AG09319 (cell line): ENCODE measurements around the gene CCDC88B.

Source experiments
- DNase-seq: peaks from one replicate; pipeline ENCODE4 v3.0.0-alpha.2; 2010; ENCODE audit warnings: low read depth; ENCODE audit errors: extremely low read depth
- TF ChIP-seq, protein P1 (sequence below): IDR thresholded peaks from 2 replicates; pipeline ENCODE4 v1.5.1; 2011; ENCODE audit warnings: low read depth, mild to moderate bottlenecking, inconsistent platforms, low read length, moderate library complexity

Gene CCDC88B

DNA sequence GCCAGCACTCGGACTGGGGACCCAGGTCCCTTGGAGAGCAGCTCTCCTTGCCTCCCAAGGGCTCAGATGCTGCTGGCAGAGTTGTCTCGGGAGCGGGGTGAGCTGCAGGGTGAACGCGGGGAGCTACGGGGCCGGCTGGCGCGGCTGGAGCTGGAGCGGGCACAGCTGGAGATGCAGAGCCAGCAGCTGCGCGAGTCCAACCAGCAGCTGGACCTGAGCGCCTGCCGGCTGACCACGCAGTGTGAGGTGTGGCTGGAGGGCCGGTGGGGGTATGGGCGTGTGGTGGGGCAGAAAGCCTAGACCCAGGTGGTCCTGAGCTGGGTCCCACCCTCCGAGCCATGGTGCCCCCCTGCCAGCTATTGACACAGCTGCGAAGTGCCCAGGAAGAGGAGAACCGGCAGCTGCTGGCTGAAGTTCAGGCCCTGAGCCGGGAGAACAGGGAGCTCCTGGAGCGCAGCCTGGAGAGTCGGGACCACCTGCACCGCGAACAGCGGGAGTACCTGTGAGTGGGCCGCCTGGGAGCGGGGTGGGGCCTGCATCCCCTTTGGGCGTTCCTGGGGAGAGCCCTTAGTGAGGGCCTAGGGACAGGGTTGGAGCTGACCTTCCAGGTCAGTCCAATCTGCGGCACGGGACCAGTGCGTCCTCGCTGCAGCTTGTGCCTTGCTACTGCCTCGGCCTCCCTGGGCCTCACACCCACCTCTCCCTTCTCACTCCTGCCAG lies 13.2 kb downstream of the CCDC88B start:
- no peak for DNase-seq
- TF ChIP-seq, protein P1, sequence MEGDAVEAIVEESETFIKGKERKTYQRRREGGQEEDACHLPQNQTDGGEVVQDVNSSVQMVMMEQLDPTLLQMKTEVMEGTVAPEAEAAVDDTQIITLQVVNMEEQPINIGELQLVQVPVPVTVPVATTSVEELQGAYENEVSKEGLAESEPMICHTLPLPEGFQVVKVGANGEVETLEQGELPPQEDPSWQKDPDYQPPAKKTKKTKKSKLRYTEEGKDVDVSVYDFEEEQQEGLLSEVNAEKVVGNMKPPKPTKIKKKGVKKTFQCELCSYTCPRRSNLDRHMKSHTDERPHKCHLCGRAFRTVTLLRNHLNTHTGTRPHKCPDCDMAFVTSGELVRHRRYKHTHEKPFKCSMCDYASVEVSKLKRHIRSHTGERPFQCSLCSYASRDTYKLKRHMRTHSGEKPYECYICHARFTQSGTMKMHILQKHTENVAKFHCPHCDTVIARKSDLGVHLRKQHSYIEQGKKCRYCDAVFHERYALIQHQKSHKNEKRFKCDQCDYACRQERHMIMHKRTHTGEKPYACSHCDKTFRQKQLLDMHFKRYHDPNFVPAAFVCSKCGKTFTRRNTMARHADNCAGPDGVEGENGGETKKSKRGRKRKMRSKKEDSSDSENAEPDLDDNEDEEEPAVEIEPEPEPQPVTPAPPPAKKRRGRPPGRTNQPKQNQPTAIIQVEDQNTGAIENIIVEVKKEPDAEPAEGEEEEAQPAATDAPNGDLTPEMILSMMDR: no peak

DNA sequence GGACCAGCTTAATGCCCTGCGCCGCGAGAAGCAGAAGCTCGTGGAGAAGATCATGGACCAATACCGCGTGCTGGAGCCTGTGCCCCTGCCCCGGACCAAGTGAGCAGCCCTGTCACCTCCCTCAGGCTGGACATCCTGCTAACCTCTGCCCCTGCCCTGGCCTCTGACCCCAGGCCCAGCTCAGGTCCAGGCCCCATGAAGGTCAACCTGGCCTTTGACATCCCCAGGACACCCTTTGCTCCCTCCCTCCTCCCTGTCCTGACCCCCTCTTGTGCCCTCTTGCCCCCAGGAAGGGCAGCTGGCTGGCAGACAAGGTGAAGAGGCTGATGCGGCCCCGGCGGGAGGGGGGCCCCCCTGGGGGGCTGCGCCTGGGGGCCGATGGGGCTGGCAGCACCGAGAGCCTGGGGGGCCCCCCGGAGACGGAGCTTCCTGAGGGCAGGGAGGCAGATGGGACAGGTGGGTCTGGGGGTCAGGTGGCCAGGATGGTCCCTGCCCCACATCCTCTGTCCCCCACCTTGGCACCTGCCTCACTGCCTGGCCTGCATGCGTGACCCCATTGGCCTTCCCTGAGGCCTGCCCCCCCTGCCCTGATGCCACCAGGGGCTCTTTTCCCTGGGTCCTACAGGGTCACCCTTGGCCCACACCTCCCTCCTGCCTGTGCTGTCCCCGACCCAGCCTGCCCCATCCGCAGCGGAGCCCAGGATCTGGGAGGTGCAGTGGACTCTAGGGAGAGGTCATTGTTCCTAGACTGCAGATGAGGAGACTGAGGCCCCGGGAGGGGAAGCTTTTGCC lies 13.9 kb downstream of the CCDC88B start:
- TF ChIP-seq, protein P1: no peak
- no peak for DNase-seq

DNA sequence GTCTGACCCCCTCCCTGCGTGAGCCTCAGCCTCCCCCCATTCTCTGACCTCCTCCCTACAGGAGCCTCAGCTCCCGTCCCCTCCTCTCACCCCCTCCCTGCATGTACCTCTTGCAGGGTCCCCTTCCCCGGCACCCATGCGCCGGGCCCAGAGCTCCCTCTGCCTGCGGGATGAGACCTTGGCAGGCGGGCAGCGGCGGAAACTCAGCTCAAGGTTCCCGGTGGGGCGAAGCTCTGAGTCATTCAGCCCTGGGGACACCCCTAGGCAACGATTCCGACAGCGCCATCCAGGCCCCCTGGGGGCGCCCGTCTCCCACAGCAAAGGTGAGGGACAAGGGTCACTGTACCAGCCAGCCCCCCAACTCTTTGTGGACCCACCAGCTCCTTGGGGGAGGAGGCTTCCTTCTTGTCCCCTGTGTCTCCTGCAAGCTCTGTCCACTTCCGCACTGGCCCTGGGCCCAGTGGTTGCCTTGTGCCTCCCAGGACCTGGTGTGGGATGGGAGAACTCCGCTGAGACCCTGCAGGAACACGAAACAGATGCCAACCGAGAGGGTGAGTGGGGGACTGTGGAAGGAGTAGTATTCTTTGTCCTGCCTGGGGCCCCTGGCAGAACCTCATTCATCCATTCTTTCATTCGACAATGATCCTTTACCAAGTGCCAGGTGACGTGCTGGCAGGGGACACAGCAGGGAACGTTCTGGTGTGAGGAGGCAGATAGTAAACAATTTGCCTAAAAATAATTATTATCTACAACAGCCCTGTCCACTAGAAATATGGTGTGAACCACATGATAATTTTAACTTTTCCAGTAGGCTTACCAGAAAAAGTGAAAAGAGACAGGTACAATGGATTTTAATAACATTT lies 15.3 kb downstream of the CCDC88B start:
- TF ChIP-seq, protein P1: peak; percentile 84
- peak; percentile 38 for DNase-seq

DNA sequence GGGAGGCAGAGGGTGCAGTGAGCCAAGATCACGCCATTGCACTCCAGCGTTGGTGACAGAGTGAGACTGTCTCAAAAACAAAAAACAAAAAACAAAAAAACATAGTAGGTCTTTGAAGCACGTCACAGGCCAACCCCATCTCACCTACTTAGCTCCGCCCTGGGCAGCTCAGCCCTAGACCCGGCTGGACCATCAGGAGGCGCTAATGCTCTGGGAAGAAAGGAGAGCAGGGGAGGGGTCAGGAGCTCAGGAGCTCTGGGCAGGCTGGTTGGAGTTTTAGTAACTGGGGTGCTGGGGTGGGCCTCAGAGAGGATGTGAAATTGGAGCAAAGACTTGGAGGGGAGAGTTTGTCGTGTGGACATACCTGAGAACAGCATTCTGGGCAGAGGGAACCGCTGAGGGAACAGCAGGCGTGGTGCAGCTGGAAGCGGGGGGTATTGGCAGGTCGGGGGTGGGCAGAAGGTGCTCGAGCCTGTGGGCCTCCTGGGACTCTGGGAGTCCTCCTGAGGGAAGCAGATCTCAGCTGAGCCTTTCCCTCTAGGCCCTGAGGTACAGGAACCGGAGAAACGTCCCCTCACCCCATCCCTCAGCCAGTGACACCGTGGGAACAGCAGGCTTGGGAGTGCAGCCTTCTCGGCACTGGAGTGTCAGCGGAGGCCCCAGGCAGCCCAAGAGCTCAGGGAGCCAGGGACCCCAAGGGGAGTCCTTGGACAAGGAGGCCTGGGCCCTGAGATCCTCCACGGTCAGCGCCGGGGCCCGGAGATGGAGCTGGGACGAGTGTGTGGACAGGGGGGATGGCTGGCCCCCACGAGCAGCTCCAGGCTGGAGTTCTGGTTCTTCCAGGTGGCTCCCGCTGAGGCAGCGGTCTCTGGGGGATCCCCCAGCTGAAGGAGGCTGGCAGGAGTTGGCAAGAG lies 16.8 kb downstream of the CCDC88B start:
- DNase-seq: no peak
- TF ChIP-seq, protein P1: peak; percentile 35

DNA sequence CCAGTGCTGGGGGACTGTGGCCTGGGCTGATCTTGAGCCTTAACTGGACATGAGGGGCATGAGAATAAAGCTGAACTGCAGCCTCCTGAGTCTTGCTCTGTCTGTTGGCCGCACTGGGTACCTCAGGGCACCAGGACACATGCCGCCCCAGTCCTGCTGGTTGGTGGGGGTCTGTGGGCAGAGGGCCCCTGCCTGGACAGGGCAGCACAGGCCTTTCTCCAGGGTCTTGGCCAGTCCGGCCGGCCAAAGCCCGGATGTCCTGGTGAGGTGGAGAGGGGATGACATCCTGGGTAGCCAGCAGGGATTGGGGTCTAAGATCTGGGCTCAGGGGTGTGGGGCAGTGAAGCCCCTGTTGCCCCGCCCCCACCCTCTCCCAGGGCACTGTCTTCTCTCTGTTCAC lies 17.4 kb downstream of the CCDC88B start:
- TF ChIP-seq, protein P1: no peak
- no peak for DNase-seq

DNA sequence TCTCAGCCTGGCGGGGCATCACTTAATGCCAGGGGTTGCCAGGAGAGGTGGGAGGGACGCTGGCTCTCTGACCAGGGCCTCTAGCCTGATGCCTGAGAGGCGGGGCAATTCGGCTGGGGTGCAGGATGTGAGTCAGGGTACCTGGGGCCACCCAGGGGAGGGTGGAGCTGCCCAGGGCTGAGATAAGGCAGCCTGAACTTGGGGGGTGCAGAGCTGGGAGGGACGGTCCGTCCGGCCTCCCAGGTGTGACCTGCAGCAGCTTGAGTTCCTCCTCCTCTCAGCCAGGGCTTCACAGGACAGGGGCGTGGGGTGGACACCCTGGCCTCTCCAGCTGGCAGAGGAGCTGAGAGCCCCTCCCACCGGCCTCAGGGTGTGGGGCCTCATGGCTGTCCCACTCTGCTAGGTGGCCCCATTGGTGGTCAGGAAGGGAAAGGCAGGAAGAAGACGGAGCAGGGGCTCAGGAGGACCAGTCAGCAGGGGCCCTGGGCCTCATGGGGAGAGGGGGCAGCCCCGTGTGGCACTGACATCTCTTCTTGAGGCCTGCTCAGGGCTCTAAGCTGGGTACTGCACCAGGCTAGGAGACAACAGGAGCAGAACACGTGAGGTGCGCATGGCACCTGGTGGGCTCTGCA lies 18.0 kb downstream of the CCDC88B start:
- no peak for DNase-seq
- TF ChIP-seq, protein P1: no peak
